BLaER1 treated with 17β-estradiol and CSF1 and Interleukin-3, amounts not matched to agents 10 nM and 100 nM (cell line): ENCODE data around the gene FIBIN.

ENCODE experiments used
- H3K27ac ChIP-seq, 11 experiments: shearing (Covaris generic); formaldehyde crosslinking; 2 replicates each; pipeline ENCODE4 v1.8.1; 2022
- H3K27me3 ChIP-seq, 11 experiments: shearing (Covaris generic); formaldehyde crosslinking; 2 replicates each; pipeline ENCODE4 v1.8.1; 2022
- H3K36me3 ChIP-seq, 11 experiments: shearing (Covaris generic); formaldehyde crosslinking; 2 replicates each; pipeline ENCODE4 v1.8.1; 2022
- H3K4me1 ChIP-seq, 10 experiments: shearing (Covaris generic); formaldehyde crosslinking; 2 replicates each; pipeline ENCODE4 v1.8.1; 2022
- H3K4me2 ChIP-seq, 11 experiments: shearing (Covaris generic); formaldehyde crosslinking; 2 replicates each; pipeline ENCODE4 v1.8.1; 2022
- H3K4me3 ChIP-seq, 10 experiments: shearing (Covaris generic); formaldehyde crosslinking; 2 replicates each; pipeline ENCODE4 v1.8.1; 2022
- H3K9ac ChIP-seq, 11 experiments: shearing (Covaris generic); formaldehyde crosslinking; 2 replicates each; pipeline ENCODE4 v1.8.1; 2022
- H3K9me3 ChIP-seq, 11 experiments: shearing (Covaris generic); formaldehyde crosslinking; replicated peaks in 1 of 11; 2 replicates each; pipeline ENCODE4 v1.8.1; 2022
- H4K20me1 ChIP-seq, 11 experiments: shearing (Covaris generic); formaldehyde crosslinking; 2 replicates each; pipeline ENCODE4 v1.8.1; 2022
- Cebpa-rat ChIP-seq, 11 experiments: shearing (Covaris generic); IDR thresholded peaks; 2 replicates each; pipeline ENCODE4 v1.8.1; 2022

Gene FIBIN

GRCh38 chr11:26993965-26994457, at the start of gene FIBIN:
Gene FIBIN (plus strand): TSS chr11:26994112. CDS start chr11:26994527, 415 bp downstream.
- Histone ChIP-seq H3K27ac (no peak within 1 kb of the TSS), H3K9ac (no peak within 1 kb of the TSS), H3K27me3 (no peaks in the 10 kb centered on the region), H3K4me2 (no peak within 1 kb of the TSS), H3K36me3 (no peaks in the 10 kb centered on the region), H3K4me3 (no peak within 1 kb of the TSS), H4K20me1 (no peaks in the 10 kb centered on the region), H3K4me1 (no peaks in the 10 kb centered on the region; a peak in 1 of 20 replicates), H3K9me3 (no peaks in the 10 kb centered on the region)
- TF ChIP-seq Cebpa-rat (IDR thresholded peaks at IDR 0.05), result no peak

GRCh38 chr11:26944866-26945664, 48.8 kb upstream of the FIBIN start:
- H3K4me3 ChIP-seq, result no peak overlapping the region
- no peaks in the 10 kb centered on the region for H3K36me3 ChIP-seq
- H3K4me2 ChIP-seq, result no peak overlapping the region
- no peak for TF ChIP-seq Cebpa-rat (IDR thresholded peaks at IDR 0.05)
- peaks cover 0 to 4% (median 0%) of the 10 kb centered on the region in 10 experiments; a peak in 2 of 20 replicates for H3K4me1 ChIP-seq
- no peaks in the 10 kb centered on the region for H4K20me1 ChIP-seq
- H3K9ac ChIP-seq, result no peak overlapping the region
- no peak overlapping the region for H3K27ac ChIP-seq
- H3K27me3 ChIP-seq, result no peaks in the 10 kb centered on the region
- H3K9me3 ChIP-seq, result no peaks in the 10 kb centered on the region

GRCh38 chr11:26946257-26946716, 47.6 kb upstream of the FIBIN start:
- peaks cover 0 to 8% (median 0%) of the 10 kb centered on the region in 10 experiments; a peak in 2 of 20 replicates for H3K4me1 ChIP-seq

GRCh38 chr11:26947379-26947844, 46.5 kb upstream of the FIBIN start:
- Histone ChIP-seq H3K9ac (no peak overlapping the region), H3K4me3 (no peak overlapping the region), H3K27ac (no peak overlapping the region), H3K9me3 (no peaks in the 10 kb centered on the region), H4K20me1 (no peaks in the 10 kb centered on the region), H3K4me2 (no peak overlapping the region), H3K27me3 (no peaks in the 10 kb centered on the region), H3K36me3 (no peaks in the 10 kb centered on the region), H3K4me1 (peaks cover 0 to 8% (median 0%) of the 10 kb centered on the region in 10 experiments; a peak in 2 of 20 replicates)
- TF ChIP-seq Cebpa-rat (IDR thresholded peaks at IDR 0.05), result no peak

More at GRCh38 chr11:26946257-26946716, 47.6 kb upstream of the FIBIN start:
- H3K9ac ChIP-seq, result no peak overlapping the region
- no peak for TF ChIP-seq Cebpa-rat (IDR thresholded peaks at IDR 0.05)
- H3K27ac ChIP-seq, result no peak overlapping the region
- H3K9me3 ChIP-seq, result no peaks in the 10 kb centered on the region
- H3K27me3 ChIP-seq, result no peaks in the 10 kb centered on the region
- H3K4me3 ChIP-seq, result no peak overlapping the region
- no peaks in the 10 kb centered on the region for H4K20me1 ChIP-seq
- no peak overlapping the region for H3K4me2 ChIP-seq
- H3K36me3 ChIP-seq, result no peaks in the 10 kb centered on the region

- Histone ChIP-seq H3K36me3 (no peaks in the 10 kb centered on the region), H3K27ac (no peak overlapping the region), H3K4me2 (no peak overlapping the region), H4K20me1 (no peaks in the 10 kb centered on the region), H3K9me3 (no peaks in the 10 kb centered on the region), H3K4me1 (peaks cover 0 to 8% (median 0%) of the 10 kb centered on the region in 10 experiments; a peak in 2 of 20 replicates), H3K9ac (no peak overlapping the region), H3K4me3 (no peak overlapping the region), H3K27me3 (no peaks in the 10 kb centered on the region)
- TF ChIP-seq Cebpa-rat (IDR thresholded peaks at IDR 0.05), result no peak
Observed at GRCh38 chr11:26947904-26948639, 45.8 kb upstream of the FIBIN start.

- H3K27me3 ChIP-seq, result no peaks in the 10 kb centered on the region
- no peak overlapping the region for H3K4me3 ChIP-seq
- TF ChIP-seq Cebpa-rat (IDR thresholded peaks at IDR 0.05), result no peak
- H4K20me1 ChIP-seq, result no peaks in the 10 kb centered on the region
- peaks cover 0 to 8% (median 0%) of the 10 kb centered on the region in 10 experiments; a peak in 2 of 20 replicates for H3K4me1 ChIP-seq
- H3K36me3 ChIP-seq, result no peaks in the 10 kb centered on the region
- no peaks in the 10 kb centered on the region for H3K9me3 ChIP-seq
- H3K4me2 ChIP-seq, result no peak overlapping the region
- H3K9ac ChIP-seq, result no peak overlapping the region
- H3K27ac ChIP-seq, result no peak overlapping the region
Observed at GRCh38 chr11:26948881-26949280, 45.0 kb upstream of the FIBIN start.

- H3K27ac ChIP-seq, result no peak overlapping the region
- no peaks in the 10 kb centered on the region for H3K36me3 ChIP-seq
- no peak for TF ChIP-seq Cebpa-rat (IDR thresholded peaks at IDR 0.05)
- H3K4me2 ChIP-seq, result peak overlapping the region in 2 of 11 experiments; percentile 1 to 38; a peak in 3 of 22 replicates
- no peaks in the 10 kb centered on the region for H4K20me1 ChIP-seq
- no peak overlapping the region for H3K4me3 ChIP-seq
- no peak overlapping the region for H3K9ac ChIP-seq
- H3K27me3 ChIP-seq, result no peaks in the 10 kb centered on the region
- peaks cover 0 to 8% (median 0%) of the 10 kb centered on the region in 10 experiments; a peak in 2 of 20 replicates for H3K4me1 ChIP-seq
- H3K9me3 ChIP-seq, result no peaks in the 10 kb centered on the region
Observed at GRCh38 chr11:26949846-26950245, 44.1 kb upstream of the FIBIN start.

GRCh38 chr11:26950260-26950719, 43.6 kb upstream of the FIBIN start:
- Histone ChIP-seq H3K36me3 (no peaks in the 10 kb centered on the region), H3K27ac (no peak overlapping the region), H3K4me3 (no peak overlapping the region), H3K9ac (no peak overlapping the region), H3K9me3 (no peaks in the 10 kb centered on the region), H3K4me2 (peak overlapping the region in 2 of 11 experiments; percentile 1 to 38; a peak in 3 of 22 replicates), H4K20me1 (no peaks in the 10 kb centered on the region), H3K27me3 (no peaks in the 10 kb centered on the region), H3K4me1 (peaks cover 0 to 8% (median 0%) of the 10 kb centered on the region in 10 experiments; a peak in 2 of 20 replicates)
- TF ChIP-seq Cebpa-rat (IDR thresholded peaks at IDR 0.05), result no peak
